Ovary (tissue), 3 donors: ENCODE data around the gene MTHFS.

ENCODE experiments used
- POLR2A ChIP-seq: fragments of 450-650 bp; IDR thresholded peaks from one replicate; pipeline ENCODE4 v1.6.1; 2017; ENCODE audit warnings: antibody characterized with exemption, mild to moderate bottlenecking, moderate library complexity
- TF ChIP-seq, protein P1 (sequence below), 3 donors: fragments of 450-650 bp in 2 of 3; fragments of 200-600 bp in 1 of 3; IDR thresholded peaks; one replicate each; pipeline versions ENCODE4 v1.5.1 to v1.8.0; 2016 to 2022; ENCODE audit warnings: antibody characterized with exemption in 3 of 3, mild to moderate bottlenecking in 1 of 3
- donor health status: DM: no; HTN: no; CAD: no.

DNA sequence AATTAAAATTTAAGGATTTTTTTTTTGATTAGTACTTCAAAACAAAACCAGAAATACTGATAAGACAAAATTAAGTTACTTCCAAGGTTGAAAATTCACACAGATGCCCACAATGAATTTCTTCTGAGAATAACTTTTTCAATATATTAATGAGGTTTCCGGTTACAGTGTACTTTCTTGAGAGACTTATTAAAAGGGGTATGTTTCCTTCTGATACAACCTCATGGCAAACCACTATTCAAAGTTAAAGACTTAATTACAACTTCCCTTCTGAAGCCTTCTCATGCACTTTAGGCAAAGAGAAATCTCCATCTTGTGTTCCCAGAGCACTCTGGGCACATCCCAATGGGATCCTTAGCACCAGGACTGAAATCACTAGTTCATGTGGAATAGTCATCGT is 36.2 kb downstream of the MTHFS start:
- TF ChIP-seq, protein P1, sequence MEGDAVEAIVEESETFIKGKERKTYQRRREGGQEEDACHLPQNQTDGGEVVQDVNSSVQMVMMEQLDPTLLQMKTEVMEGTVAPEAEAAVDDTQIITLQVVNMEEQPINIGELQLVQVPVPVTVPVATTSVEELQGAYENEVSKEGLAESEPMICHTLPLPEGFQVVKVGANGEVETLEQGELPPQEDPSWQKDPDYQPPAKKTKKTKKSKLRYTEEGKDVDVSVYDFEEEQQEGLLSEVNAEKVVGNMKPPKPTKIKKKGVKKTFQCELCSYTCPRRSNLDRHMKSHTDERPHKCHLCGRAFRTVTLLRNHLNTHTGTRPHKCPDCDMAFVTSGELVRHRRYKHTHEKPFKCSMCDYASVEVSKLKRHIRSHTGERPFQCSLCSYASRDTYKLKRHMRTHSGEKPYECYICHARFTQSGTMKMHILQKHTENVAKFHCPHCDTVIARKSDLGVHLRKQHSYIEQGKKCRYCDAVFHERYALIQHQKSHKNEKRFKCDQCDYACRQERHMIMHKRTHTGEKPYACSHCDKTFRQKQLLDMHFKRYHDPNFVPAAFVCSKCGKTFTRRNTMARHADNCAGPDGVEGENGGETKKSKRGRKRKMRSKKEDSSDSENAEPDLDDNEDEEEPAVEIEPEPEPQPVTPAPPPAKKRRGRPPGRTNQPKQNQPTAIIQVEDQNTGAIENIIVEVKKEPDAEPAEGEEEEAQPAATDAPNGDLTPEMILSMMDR (IDR thresholded peaks at IDR 0.05), result no peak
- no peak for TF ChIP-seq POLR2A
